ENCODE measurements around the gene INTS14.
"Not testable (repeated sequence)": the region's sequence is repeated elsewhere in the genome, so short reads cannot be mapped to it uniquely, and the experiment has no call there.

INTS14 gene

DNA sequence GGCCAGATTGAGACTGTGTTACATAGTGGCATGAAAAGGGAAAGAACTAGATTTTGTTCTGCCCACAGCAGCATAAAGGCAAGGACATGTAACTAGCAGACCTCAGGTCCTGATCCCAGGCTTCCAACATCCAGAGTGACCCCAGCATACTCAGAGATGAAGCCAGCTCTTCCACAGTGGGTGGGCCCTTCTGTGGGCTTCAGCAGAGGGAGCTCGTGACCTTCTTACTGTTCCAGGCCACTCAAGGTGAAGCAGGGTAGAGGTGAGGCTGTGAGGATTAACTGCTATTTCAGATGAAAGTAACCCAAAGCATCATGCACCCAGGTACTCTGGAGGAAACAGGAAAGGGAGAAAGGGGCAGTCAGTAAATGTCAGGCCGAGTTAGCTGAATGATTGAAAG lies 9.9 kb upstream of the INTS14 start:
- no peak for DNase-seq
- H3K27ac ChIP-seq: no peak overlapping the region
- H3K27me3 ChIP-seq (replicated peaks): no peaks in the 10 kb centered on the region
- TF ChIP-seq, protein P1, sequence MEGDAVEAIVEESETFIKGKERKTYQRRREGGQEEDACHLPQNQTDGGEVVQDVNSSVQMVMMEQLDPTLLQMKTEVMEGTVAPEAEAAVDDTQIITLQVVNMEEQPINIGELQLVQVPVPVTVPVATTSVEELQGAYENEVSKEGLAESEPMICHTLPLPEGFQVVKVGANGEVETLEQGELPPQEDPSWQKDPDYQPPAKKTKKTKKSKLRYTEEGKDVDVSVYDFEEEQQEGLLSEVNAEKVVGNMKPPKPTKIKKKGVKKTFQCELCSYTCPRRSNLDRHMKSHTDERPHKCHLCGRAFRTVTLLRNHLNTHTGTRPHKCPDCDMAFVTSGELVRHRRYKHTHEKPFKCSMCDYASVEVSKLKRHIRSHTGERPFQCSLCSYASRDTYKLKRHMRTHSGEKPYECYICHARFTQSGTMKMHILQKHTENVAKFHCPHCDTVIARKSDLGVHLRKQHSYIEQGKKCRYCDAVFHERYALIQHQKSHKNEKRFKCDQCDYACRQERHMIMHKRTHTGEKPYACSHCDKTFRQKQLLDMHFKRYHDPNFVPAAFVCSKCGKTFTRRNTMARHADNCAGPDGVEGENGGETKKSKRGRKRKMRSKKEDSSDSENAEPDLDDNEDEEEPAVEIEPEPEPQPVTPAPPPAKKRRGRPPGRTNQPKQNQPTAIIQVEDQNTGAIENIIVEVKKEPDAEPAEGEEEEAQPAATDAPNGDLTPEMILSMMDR (IDR thresholded peaks at IDR 0.05; ENCODE audit: low read depth, low read length, missing control alignments): no peak
- H3K4me3 ChIP-seq (ENCODE audit: low read depth, low read length): no peak overlapping the region
- in situ Hi-C loops (cut with HindIII; ENCODE audit: low pct_ligation_motif_present, low sequenced_read_pairs): no loop called here
- no peaks in the 10 kb centered on the region for H3K36me3 ChIP-seq (replicated peaks)

DNA sequence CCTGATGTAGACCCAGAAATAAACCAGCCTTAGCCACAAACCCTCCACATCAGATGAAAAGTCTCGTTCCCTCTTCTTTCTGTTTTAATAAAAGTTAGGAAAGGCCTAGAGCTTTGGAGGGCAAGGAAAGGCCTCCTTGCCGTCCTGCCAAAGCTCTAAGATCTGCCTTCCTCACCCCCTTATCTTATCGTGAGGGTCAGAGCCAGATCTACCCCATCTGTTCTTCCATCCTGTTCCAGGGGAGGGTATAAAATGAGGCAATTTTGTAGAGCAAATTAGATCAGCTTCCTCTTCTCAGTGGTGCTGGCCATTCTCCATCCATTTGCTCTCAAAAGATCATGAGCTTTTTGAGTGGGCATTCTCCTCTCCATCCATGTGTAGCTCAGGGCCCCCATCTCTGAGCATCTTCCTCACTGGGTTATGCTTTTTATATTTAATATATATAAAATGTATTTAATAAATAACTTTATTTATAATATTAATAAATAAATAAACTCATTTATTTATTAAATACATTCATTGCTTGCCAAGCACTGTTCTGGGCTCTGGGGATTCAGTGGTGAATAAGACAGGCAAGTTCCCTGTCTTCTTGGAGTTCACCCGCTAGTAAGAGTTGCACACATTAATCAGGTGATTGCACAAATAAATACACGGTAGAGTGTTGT lies 8.8 kb upstream of the INTS14 start:
- in situ Hi-C loops (cut with HindIII; ENCODE audit: low pct_ligation_motif_present, low sequenced_read_pairs): no loop called here
- no peaks in the 10 kb centered on the region for H3K27me3 ChIP-seq (replicated peaks)
- TF ChIP-seq, protein P1 (IDR thresholded peaks at IDR 0.05; ENCODE audit: low read depth, low read length, missing control alignments): no peak
- no peaks in the 10 kb centered on the region for H3K36me3 ChIP-seq (replicated peaks)
- no peak overlapping the region for H3K4me3 ChIP-seq (ENCODE audit: low read depth, low read length)
- H3K27ac ChIP-seq: no peak overlapping the region
- no peak for DNase-seq

DNA sequence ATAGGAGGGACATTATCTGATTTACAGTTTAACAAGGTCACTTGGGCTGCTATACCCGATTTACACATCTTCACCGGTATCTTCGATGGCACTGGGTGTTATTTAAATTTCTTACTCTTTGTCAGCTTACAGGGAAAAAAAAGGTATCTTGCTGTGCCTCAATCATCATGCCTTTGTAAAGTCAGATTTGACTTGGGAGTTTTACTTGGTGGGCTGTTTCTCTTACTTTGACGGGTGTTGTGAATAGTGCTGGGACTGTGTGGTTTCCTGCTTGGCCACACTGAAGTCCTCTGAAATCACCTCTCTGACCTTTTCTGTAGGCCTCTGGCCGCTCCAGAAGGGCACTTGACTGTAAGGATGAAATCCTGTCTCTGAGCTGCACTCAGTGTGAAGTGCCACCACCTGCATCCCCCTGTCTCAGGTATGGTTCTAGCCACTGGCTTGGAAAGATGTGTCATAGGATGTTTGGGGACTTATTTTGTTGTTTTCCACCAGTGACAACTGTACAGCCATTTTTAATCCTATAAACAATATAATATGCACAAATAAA lies 7.7 kb upstream of the INTS14 start:
- in situ Hi-C loops (cut with HindIII; ENCODE audit: low pct_ligation_motif_present, low sequenced_read_pairs): no loop called here
- no peak overlapping the region for H3K27ac ChIP-seq
- H3K27me3 ChIP-seq (replicated peaks): no peaks in the 10 kb centered on the region
- no peak overlapping the region for H3K4me3 ChIP-seq (ENCODE audit: low read depth, low read length)
- TF ChIP-seq, protein P1 (IDR thresholded peaks at IDR 0.05; ENCODE audit: low read depth, low read length, missing control alignments): no peak
- DNase-seq: no peak
- H3K36me3 ChIP-seq (replicated peaks): no peaks in the 10 kb centered on the region

DNA sequence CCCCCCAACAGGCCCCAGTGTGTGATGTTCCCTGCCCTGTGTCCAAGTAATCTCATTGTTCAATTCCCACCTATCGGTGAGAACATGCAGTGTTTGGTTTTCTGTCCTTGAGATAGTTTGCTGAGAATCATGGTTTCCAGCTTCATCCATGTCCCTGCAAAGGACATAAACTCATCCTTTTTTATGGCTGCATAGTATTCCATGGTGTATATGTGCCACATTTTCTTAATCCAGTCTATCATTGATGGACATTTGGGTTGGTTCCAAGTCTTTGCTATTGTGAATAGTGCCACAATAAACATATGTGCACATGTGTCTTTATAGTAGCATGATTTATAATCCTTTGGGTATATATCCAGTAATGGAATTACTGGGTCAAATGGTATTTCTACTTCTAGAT lies 5.0 kb upstream of the INTS14 start:
- H3K4me3 ChIP-seq (ENCODE audit: low read depth, low read length); H3K27me3 ChIP-seq (replicated peaks); DNase-seq; H3K36me3 ChIP-seq (replicated peaks); in situ Hi-C loops (cut with HindIII; ENCODE audit: low pct_ligation_motif_present, low sequenced_read_pairs); H3K27ac ChIP-seq: not testable (repeated sequence)

DNA sequence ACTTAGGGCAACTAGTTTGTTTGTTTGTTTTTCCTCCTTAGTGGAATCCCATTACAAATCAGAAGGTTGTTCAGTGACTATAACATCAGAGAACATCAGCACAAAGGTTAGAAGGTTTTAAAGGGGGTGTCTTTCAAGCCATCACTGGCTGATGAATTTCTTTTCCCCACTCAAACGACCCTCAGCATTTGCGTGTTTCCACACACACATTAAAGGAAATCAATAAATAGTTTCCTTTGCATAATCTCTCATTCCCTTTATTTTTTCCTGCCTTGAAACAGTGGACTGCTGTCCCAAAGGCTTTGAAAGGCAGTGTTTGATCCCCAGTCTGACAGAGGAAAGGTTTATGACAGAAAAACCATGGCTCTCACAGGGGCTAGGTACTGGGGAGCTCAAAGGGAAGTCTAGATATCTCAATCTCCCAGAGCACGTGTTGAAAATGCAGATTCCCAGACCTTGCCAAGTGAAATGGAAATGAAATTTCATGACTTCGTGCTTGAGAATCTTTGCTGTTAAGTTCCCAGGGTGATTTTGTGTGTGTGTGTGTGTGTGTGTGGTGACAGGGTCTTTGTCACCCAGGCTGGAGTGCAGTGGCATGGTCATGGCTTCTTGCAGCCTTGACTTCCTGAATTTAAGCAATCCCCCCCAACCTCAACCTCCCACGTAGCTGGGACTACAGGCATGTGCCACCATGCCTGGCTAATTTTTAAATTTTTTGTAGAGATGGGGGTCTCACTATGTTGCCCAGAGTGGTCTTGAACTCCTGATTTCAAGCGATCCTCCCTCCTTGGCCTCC lies 2.2 kb upstream of the INTS14 start:
- no peak for DNase-seq
- no peaks in the 10 kb centered on the region for H3K27me3 ChIP-seq (replicated peaks)
- H3K4me3 ChIP-seq (ENCODE audit: low read depth, low read length): no peak overlapping the region
- no peaks in the 10 kb centered on the region for H3K36me3 ChIP-seq (replicated peaks)
- H3K27ac ChIP-seq: no peak overlapping the region
- in situ Hi-C loops (cut with HindIII; ENCODE audit: low pct_ligation_motif_present, low sequenced_read_pairs): no loop called here
- TF ChIP-seq, protein P1 (IDR thresholded peaks at IDR 0.05; ENCODE audit: low read depth, low read length, missing control alignments): no peak

DNA sequence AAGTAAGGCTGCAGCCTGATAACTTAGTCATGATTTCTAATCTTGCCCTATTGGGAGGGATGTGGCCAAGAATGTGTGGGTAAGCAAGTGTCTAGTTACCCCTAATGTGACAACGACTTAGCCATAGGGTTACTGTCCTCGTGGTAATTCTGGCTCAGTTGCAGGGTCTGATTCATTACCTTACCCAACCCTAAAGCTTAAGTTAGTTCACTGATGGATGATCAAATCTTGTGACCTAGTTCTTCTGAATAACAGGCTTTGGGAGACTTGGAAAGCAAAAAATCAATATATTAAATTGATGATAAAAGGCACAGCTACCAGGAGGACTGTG lies 1.6 kb upstream of the INTS14 start:
- Histone ChIP-seq H3K27ac (no peak overlapping the region), H3K4me3 (ENCODE audit: low read depth, low read length) (no peak overlapping the region), H3K27me3 (replicated peaks) (no peaks in the 10 kb centered on the region), H3K36me3 (replicated peaks) (no peaks in the 10 kb centered on the region)
- in situ Hi-C loops (cut with HindIII; ENCODE audit: low pct_ligation_motif_present, low sequenced_read_pairs): no loop called here
- TF ChIP-seq, protein P1 (IDR thresholded peaks at IDR 0.05; ENCODE audit: low read depth, low read length, missing control alignments): no peak
- DNase-seq: no peak

Measured in brain microvascular endothelial cell (primary cell).